Heart left ventricle (tissue), 16 donors: ENCODE measurements around the gene CC2D2A. TPM values are rescaled to one million over a fixed set of nuclear protein-coding genes. Genes with fewer than 3 reads are reported as not detected.

ENCODE experiments used
- ATAC-seq, 4 donors: fragments of 200-7000 bp; cut with Tn5 transposase; one replicate each; pipeline ENCODE4 v1.9.1; 2020 to 2022; ENCODE audit warnings: moderate library complexity in 4 of 4, mild to moderate bottlenecking in 3 of 4, moderate number of reproducible peaks in 1 of 4
- DNase-seq, 5 donors: peaks; one replicate each; pipeline ENCODE4 v3.0.0-alpha.2; 2020
- H3K27ac ChIP-seq, 12 donors: fragments of 200-600 bp; sonication (generic) in 4 of 12; one replicate each; pipeline versions ENCODE4 v1.5.0 to v1.8.0; 2016 to 2022; ENCODE audit warnings: mild to moderate bottlenecking in 2 of 12
- H3K27me3 ChIP-seq, 9 donors: fragments of 200-600 bp; sonication (generic) in 2 of 9; one replicate each; pipeline versions ENCODE4 v1.5.1 to v1.8.0; 2016 to 2022; ENCODE audit warnings: mild to moderate bottlenecking in 3 of 9
- H3K36me3 ChIP-seq, 9 donors: fragments of 200-600 bp; sonication (generic) in 2 of 9; one replicate each; pipeline versions ENCODE4 v1.5.0 to v1.8.0; 2018 to 2022; ENCODE audit warnings: mild to moderate bottlenecking in 2 of 9
- H3K4me1 ChIP-seq, 12 donors: fragments of 200-600 bp; sonication (generic) in 4 of 12; one replicate each; pipeline versions ENCODE4 v1.5.0 to v1.8.0; 2016 to 2022; ENCODE audit warnings: mild to moderate bottlenecking in 3 of 12
- H3K4me3 ChIP-seq, 12 donors: fragments of 200-600 bp; sonication (generic) in 4 of 12; one replicate each; pipeline versions ENCODE4 v1.5.0 to v1.8.0; 2017 to 2022; ENCODE audit warnings: mild to moderate bottlenecking in 9 of 12, moderate library complexity in 4 of 12
- H3K9me3 ChIP-seq, 12 donors: fragments of 200-600 bp; sonication (generic) in 4 of 12; one replicate each; pipeline versions ENCODE4 v1.5.0 to v1.8.0; 2016 to 2022; ENCODE audit warnings: mild to moderate bottlenecking in 1 of 12
- CTCF ChIP-seq, 12 donors: fragments of 200-600 bp; sonication (generic) in 4 of 12; IDR thresholded peaks; one replicate each; pipeline versions ENCODE4 v1.5.0 to v1.8.0; 2018 to 2022; ENCODE audit warnings: antibody characterized with exemption in 12 of 12, mild to moderate bottlenecking in 5 of 12
- POLR2A ChIP-seq, 2 donors: fragments of 450-650 bp; IDR thresholded peaks; one replicate each; pipeline ENCODE4 v1.6.1; 2017; ENCODE audit warnings: antibody characterized with exemption in 2 of 2, mild to moderate bottlenecking in 2 of 2, moderate library complexity in 2 of 2
- WGBS, 4 donors: extraction: QIAGEN DNeasy Blood & Tissue Kit in 2 of 4; methylation state at CpG; one replicate each; pipeline versions ENCODE4 v1.1.5 to v1.1.7; 2013 to 2018; 5-methylcytosine and 5-hydroxymethylcytosine counted together
- intact Hi-C, 10 donors: fragments of 100-400 bp; cut with DNase I; formaldehyde crosslinking; loops; one replicate each; pipeline versions ENCODE4 v1.11.1 to v1.14.2; 2022
- polyA plus RNA-seq, 2 donors: library from polyadenylated mRNA; stranded (reverse); fragments of 200-250 nt; gene quantifications; one replicate each; pipeline ENCODE4 v1.2.3, GENCODE V29; 2013
- total RNA-seq, 9 donors: library from RNA; depleted of rRNA in 2 of 9; stranded (reverse); fragments of >200 nt in 2 of 9; fragmentation: NEBNext Ultra II Directional in 3 of 9; extraction: Animal tissue kit (Norgen Biotek cat#: 25700) in 3 of 9; gene quantifications; one replicate each; pipeline versions ENCODE4 v1.1.0 to v1.2.4, GENCODE V29; 2016 to 2023
- donor health status: ischemic (EF 13 %, LVEDD 7.1; RV severe dilation, severe dysfunction).
- donor health status: healthy with polysubstance abuse.
- donor health status: DM: no; HTN: yes; CAD: no.
- donor health status: DM: no; HTN: no; CAD: no.
- donor health status: ischemic (EF 25% LVEDD 6.9; RV normal size, moderate dysfunction).
- donor health status: ischemic (EF 25% LVEDD 5.7; RV mildly dilated, moderate dysfunction).
- donor health status: healthy.
- donor health status: DM: yes; HTN: yes; CAD: no.
- donor health status: ischemic (EF 35%, LVEDD 5.7; RV mildly dilated, moderate dysfunction).
- donor health status: nonischemic (EF 11% LVEDD 7.7; RV severe dilation, severe dysfunction).
- donor health status: DM: yes; HTN: yes; CAD: no.
- donor health status: PGD.
- donor health status: ischemic (EF 29% LVEDD 5.4; RV normal size, mild dysfunction).
- donor health status: nonischemic (EF 23%, LVEDD 6.1; RV moderate dilation, normal function).

Gene CC2D2A
- total and polyA plus RNA-seq, 11 donors: 3.1 to 14.4 (median 8.4) TPM

- Histone ChIP-seq H3K9me3 (no peaks in the 10 kb centered on the region), H3K36me3 (peaks cover 0 to 80% (median 21%) of the 10 kb centered on the region in 9 donors), H3K4me3 (no peak overlapping the region), H3K4me1 (no peaks in the 10 kb centered on the region), H3K27ac (peak overlapping the region in 1 of 12 donors; percentile 4), H3K27me3 (no peaks in the 10 kb centered on the region)
- DNase-seq (no peak), ATAC-seq (peak in 1 of 4 donors; percentile 18)
- intact Hi-C loops: no loop called here
- 75 to 79% (median 78%) methylated on average over 7 of the region's 7 CpGs for WGBS, 4 donors
- no peak for TF ChIP-seq CTCF (IDR thresholded peaks at IDR 0.05)
- TF ChIP-seq POLR2A (IDR thresholded peaks at IDR 0.05): no peak
Measured at GRCh38 chr4:15536552-15537499, 67.1 kb downstream of the CC2D2A start.

- peaks cover 0 to 77% (median 19%) of the 10 kb centered on the region in 9 donors for H3K36me3 ChIP-seq
- H3K4me3 ChIP-seq: no peak overlapping the region
- intact Hi-C loops: no loop called here
- 92 to 98% (median 94%) methylated on average over 5 of the region's 5 CpGs for WGBS, 4 donors
- no peak for ATAC-seq
- no peak for TF ChIP-seq CTCF (IDR thresholded peaks at IDR 0.05)
- TF ChIP-seq POLR2A (IDR thresholded peaks at IDR 0.05): no peak
- peaks cover 0 to 17% (median 0%) of the 10 kb centered on the region in 12 donors for H3K4me1 ChIP-seq
- no peak for DNase-seq
- no peaks in the 10 kb centered on the region for H3K27me3 ChIP-seq
- no peaks in the 10 kb centered on the region for H3K9me3 ChIP-seq
- H3K27ac ChIP-seq: no peak overlapping the region
Measured at GRCh38 chr4:15541941-15542340, 72.3 kb downstream of the CC2D2A start.

- peaks cover 0 to 71% (median 13%) of the 10 kb centered on the region in 9 donors for H3K36me3 ChIP-seq
- peak overlapping the region in 5 of 12 donors; percentile 14 to 55 (median 24) for H3K27ac ChIP-seq
- peak; percentile 89 to 99 (median 96) for ATAC-seq
Measured at GRCh38 chr4:15542760-15543159, 73.1 kb downstream of the CC2D2A start.

More at GRCh38 chr4:15542760-15543159, 73.1 kb downstream of the CC2D2A start:
- H3K4me1 ChIP-seq: peaks cover 0 to 17% (median 1%) of the 10 kb centered on the region in 12 donors
- WGBS, 4 donors: 42 to 57% (median 51%) methylated on average over 7 of the region's 7 CpGs
- intact Hi-C loops: no loop called here
- H3K27me3 ChIP-seq: no peaks in the 10 kb centered on the region
- H3K9me3 ChIP-seq: no peaks in the 10 kb centered on the region
- H3K4me3 ChIP-seq: no peak overlapping the region
- peak in 4 of 5 donors; percentile 43 to 65 (median 55) for DNase-seq
- no peak for TF ChIP-seq POLR2A (IDR thresholded peaks at IDR 0.05)
- peak in 1 of 12 donors; percentile 13 for TF ChIP-seq CTCF (IDR thresholded peaks at IDR 0.05)
